Endothelial cell of umbilical vein (primary cell): Measurements from ENCODE around the gene MYL3. TPM values are rescaled to one million over a fixed set of nuclear protein-coding genes. Genes with fewer than 3 reads are reported as not detected.

Source experiments
- BruUV-seq: library from RNA; stranded (reverse); fragments of 400-500 nt; replicated peaks from 2 replicates; lab custom pipeline; 2021; lab: Mats Ljungman, UMichigan
- CTCF ChIA-PET: fragments of 300-600, 350-600 bp; sonication (Branson Sonifier 250); formaldehyde crosslinking; loops from one replicate; lab custom pipeline; 2021; ENCODE audit warnings: antibody characterized with exemption, inconsistent platforms; lab: Charles Lee
- POLR2A ChIA-PET: fragments of 300-600, 350-600 bp; sonication (Branson Sonifier 250); formaldehyde crosslinking; loops from one replicate; lab custom pipeline; 2021; ENCODE audit warnings: antibody characterized with exemption, inconsistent platforms; lab: Charles Lee
- DNase-seq: peaks from one replicate; pipeline ENCODE4 v3.0.0-alpha.2; 2011; ENCODE audit warnings: low read depth, low spot score
- FAIRE-seq: peaks from 2 replicates; lab custom pipeline; 2011; peaks lifted over from hg19 to GRCh38; lab: Jason Lieb, UNC
- H2AFZ ChIP-seq: 2 replicates; pipeline ENCODE4 v1.6.0; 2012; ENCODE audit warnings: low read depth, low read length, control low read depth, inconsistent platforms
- H3K27ac ChIP-seq: 2 replicates; pipeline ENCODE4 v1.5.1; 2011; ENCODE audit warnings: low read depth, mild to moderate bottlenecking, control low read depth, low read length, moderate library complexity; ENCODE audit not compliant: insufficient read depth
- H3K27me3 ChIP-seq, 2 experiments: 2 replicates each; pipeline versions ENCODE4 v1.6.0 to v1.6.1; 2011; ENCODE audit warnings: low read length in 2 of 2, mixed read lengths in 1 of 2; ENCODE audit not compliant: control insufficient read depth in 2 of 2, insufficient read depth in 2 of 2
- H3K36me3 ChIP-seq, 2 experiments: 2 replicates in 1 of 2; 3 replicates in 1 of 2; pipeline ENCODE4 v1.5.1; 2011; ENCODE audit warnings: low read length in 2 of 2, mild to moderate bottlenecking in 1 of 2, moderate library complexity in 1 of 2; ENCODE audit not compliant: control insufficient read depth in 2 of 2, insufficient read depth in 2 of 2; ENCODE audit errors: extremely low read depth in 1 of 2
- H3K4me1 ChIP-seq: 3 replicates; pipeline ENCODE4 v1.5.1; 2011; ENCODE audit warnings: mild to moderate bottlenecking, low read length; ENCODE audit not compliant: control insufficient read depth, insufficient read depth; ENCODE audit errors: extremely low read depth
- H3K4me2 ChIP-seq: 2 replicates; pipeline ENCODE4 v1.6.1; 2011; ENCODE audit warnings: low read length, control low read depth, mixed read lengths; ENCODE audit not compliant: insufficient read depth
- H3K4me3 ChIP-seq, 3 experiments: fragments of 200-600 bp in 1 of 3; sonication (generic), shearing (Covaris generic) in 1 of 3; replicated peaks in 1 of 3; 2 replicates each; pipeline ENCODE4 v1.5.1; 2011 to 2016; ENCODE audit warnings: control low read depth in 3 of 3, low read length in 3 of 3, mild to moderate bottlenecking in 2 of 3, inconsistent platforms in 1 of 3, low read depth in 1 of 3, moderate library complexity in 1 of 3; ENCODE audit not compliant: insufficient read depth in 1 of 3
- H3K79me2 ChIP-seq: 2 replicates; pipeline ENCODE4 v1.6.0; 2012; ENCODE audit warnings: low read length, inconsistent platforms; ENCODE audit not compliant: control insufficient read depth, insufficient read depth
- H3K9ac ChIP-seq: replicated peaks from 2 replicates; pipeline ENCODE3; 2011; ENCODE audit warnings: low read length, control low read depth; ENCODE audit not compliant: insufficient read depth; ENCODE audit errors: extremely low read depth
- H3K9me1 ChIP-seq: replicated peaks from 3 replicates; pipeline ENCODE4 v1.6.0; 2011; ENCODE audit warnings: mild to moderate bottlenecking, low read length; ENCODE audit not compliant: control insufficient read depth, insufficient read depth; ENCODE audit errors: extremely low read depth
- H3K9me3 ChIP-seq: replicated peaks from 2 replicates; pipeline ENCODE4 v1.5.1; 2012; ENCODE audit warnings: low read length, inconsistent platforms; ENCODE audit not compliant: control insufficient read depth, insufficient read depth
- H4K20me1 ChIP-seq: replicated peaks from 2 replicates; pipeline ENCODE3; 2011; ENCODE audit warnings: mild to moderate bottlenecking, low read length; ENCODE audit not compliant: control insufficient read depth, insufficient read depth; ENCODE audit errors: extremely low read depth
- EZH2 ChIP-seq: IDR thresholded peaks from 2 replicates; pipeline ENCODE4 v1.6.1; 2012; ENCODE audit warnings: borderline replicate concordance, low read depth, mild to moderate bottlenecking, moderate library complexity, low read length, inconsistent platforms; ENCODE audit not compliant: severe bottlenecking
- FOS ChIP-seq: IDR thresholded peaks from 2 replicates; pipeline ENCODE4 v1.6.1; 2011; ENCODE audit warnings: mild to moderate bottlenecking, low read length, moderate library complexity, borderline replicate concordance; ENCODE audit not compliant: insufficient read depth
- GATA2 ChIP-seq: IDR thresholded peaks from 2 replicates; pipeline ENCODE4 v1.7.0; 2011; ENCODE audit warnings: low read depth, mild to moderate bottlenecking, moderate library complexity, mixed read lengths, low read length; ENCODE audit not compliant: insufficient read length, insufficient read depth
- JUN ChIP-seq: IDR thresholded peaks from 2 replicates; pipeline ENCODE4 v1.6.1; 2011; ENCODE audit warnings: borderline replicate concordance, low read depth; ENCODE audit not compliant: insufficient read length, insufficient read depth
- MYC ChIP-seq: IDR thresholded peaks from one replicate; pipeline ENCODE4 v1.6.1; 2011; ENCODE audit warnings: mild to moderate bottlenecking, low read depth, low read length
- POLR2A ChIP-seq: IDR thresholded peaks from 2 replicates; pipeline ENCODE4 v1.6.1; 2012; ENCODE audit warnings: low read depth, mild to moderate bottlenecking, control low read depth, low read length
- POLR2AphosphoS5 ChIP-seq: IDR thresholded peaks from 2 replicates; pipeline ENCODE4 v1.6.1; 2012; ENCODE audit warnings: low read depth, mild to moderate bottlenecking, control low read depth, low read length, moderate library complexity; ENCODE audit not compliant: insufficient read depth
- dilution Hi-C: fragments of 300-500 bp; cut with MboI; formaldehyde crosslinking; loops from one replicate; pipeline ENCODE4 v1.15.0; 2019; ENCODE audit warnings: low sequenced_read_pairs; ENCODE audit not compliant: extremely low pct_ligation_motif_present
- intact Hi-C: fragments of 100-400 bp; cut with micrococcal nuclease; formaldehyde crosslinking; loops from one replicate; pipeline ENCODE4 v1.10.0; 2022
- polyA plus RNA-seq, 4 experiments: library from polyadenylated mRNA; depleted of rRNA in 3 of 4; stranded (reverse) in 3 of 4; unstranded in 1 of 4; fragments of >200 nt; gene quantifications; 2 replicates each; pipeline versions ENCODE4 v1.2.1 to v1.2.3, GENCODE V29; 2011 to 2012; ENCODE audit warnings: missing spikeins in 1 of 4
- total RNA-seq: library from RNA; stranded (reverse); gene quantifications from 2 replicates; pipeline ENCODE4 v1.2.3, GENCODE V29; 2021
- TF ChIP-seq, protein P1 (sequence below), 2 donors: IDR thresholded peaks; 1 replicate in 1 of 2; 2 replicates in 1 of 2; pipeline ENCODE4 v1.5.1; 2011; ENCODE audit warnings: low read length in 2 of 2, mild to moderate bottlenecking in 2 of 2, moderate library complexity in 2 of 2, control low read depth in 1 of 2, inconsistent platforms in 1 of 2, low read depth in 1 of 2; ENCODE audit not compliant: insufficient read depth in 1 of 2; ENCODE audit errors: extremely low read depth in 1 of 2
- TF ChIP-seq, protein P2 (sequence below): IDR thresholded peaks from 2 replicates; pipeline ENCODE4 v1.6.1; 2011; ENCODE audit not compliant: insufficient read depth, insufficient read length

Gene MYL3
- total and polyA plus RNA-seq, 2 donors (not counting 3 experiments of a cell fraction or from before 2014, with no cell fraction given), result not detected

DNA sequence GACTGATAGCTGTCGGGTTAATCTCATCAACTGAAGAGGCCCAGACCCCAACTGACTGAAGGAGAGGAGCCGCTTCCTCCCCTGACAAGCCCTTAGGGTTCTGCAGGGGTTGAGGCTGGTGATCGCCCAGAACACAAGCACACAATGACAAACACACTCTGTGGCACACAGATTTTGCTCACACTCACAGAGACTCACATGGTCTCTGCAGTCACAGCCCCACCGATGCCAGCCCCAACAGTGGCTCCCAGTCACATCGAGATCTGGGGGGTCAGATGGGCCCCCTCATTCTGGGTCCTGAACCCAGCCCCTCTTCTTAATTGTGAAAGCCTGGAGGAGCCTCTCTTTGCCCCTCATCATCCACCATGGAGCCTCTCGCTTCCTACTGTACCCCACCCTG lies 31.0 kb upstream of the MYL3 start:
- Histone ChIP-seq H3K79me2 (no peaks in the 10 kb centered on the region), H3K9me1 (no peaks in the 10 kb centered on the region), H3K4me2 (no peak overlapping the region), H3K36me3 (no peaks in the 10 kb centered on the region), H2AFZ (no peak overlapping the region), H3K4me3 (no peak overlapping the region), H3K4me1 (peaks cover 6% of the 10 kb centered on the region), H3K27ac (no peak overlapping the region), H3K9ac (no peak overlapping the region), H4K20me1 (no peaks in the 10 kb centered on the region), H3K9me3 (no peaks in the 10 kb centered on the region), H3K27me3 (no peaks in the 10 kb centered on the region)
- FAIRE-seq (no peak), DNase-seq (no peak)
- TF ChIP-seq GATA2, result no peak
- TF ChIP-seq MYC, result no peak
- TF ChIP-seq, protein P1, sequence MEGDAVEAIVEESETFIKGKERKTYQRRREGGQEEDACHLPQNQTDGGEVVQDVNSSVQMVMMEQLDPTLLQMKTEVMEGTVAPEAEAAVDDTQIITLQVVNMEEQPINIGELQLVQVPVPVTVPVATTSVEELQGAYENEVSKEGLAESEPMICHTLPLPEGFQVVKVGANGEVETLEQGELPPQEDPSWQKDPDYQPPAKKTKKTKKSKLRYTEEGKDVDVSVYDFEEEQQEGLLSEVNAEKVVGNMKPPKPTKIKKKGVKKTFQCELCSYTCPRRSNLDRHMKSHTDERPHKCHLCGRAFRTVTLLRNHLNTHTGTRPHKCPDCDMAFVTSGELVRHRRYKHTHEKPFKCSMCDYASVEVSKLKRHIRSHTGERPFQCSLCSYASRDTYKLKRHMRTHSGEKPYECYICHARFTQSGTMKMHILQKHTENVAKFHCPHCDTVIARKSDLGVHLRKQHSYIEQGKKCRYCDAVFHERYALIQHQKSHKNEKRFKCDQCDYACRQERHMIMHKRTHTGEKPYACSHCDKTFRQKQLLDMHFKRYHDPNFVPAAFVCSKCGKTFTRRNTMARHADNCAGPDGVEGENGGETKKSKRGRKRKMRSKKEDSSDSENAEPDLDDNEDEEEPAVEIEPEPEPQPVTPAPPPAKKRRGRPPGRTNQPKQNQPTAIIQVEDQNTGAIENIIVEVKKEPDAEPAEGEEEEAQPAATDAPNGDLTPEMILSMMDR (IDR thresholded peaks at IDR 0.05; ENCODE audit: extremely low read depth in 1 of 2, insufficient read depth in 1 of 2, low read depth in 1 of 2, low read length in 2 of 2), result no peak
- TF ChIP-seq POLR2AphosphoS5, result no peak
- no peak for TF ChIP-seq POLR2A
- TF ChIP-seq, protein P2, sequence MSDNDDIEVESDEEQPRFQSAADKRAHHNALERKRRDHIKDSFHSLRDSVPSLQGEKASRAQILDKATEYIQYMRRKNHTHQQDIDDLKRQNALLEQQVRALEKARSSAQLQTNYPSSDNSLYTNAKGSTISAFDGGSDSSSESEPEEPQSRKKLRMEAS, result no peak
- no peak for TF ChIP-seq JUN
- no peak for TF ChIP-seq FOS
- TF ChIP-seq EZH2, result no peak
- CTCF ChIA-PET, result interaction anchor here (1.0 to 4.4 kb wide), 17 partner anchors 8 to 230 kb away, joined by 3 to 31 read pairs (median 5); partner anchors contain the start of gene PTH1R
- no TSS peak for BruUV-seq
- dilution Hi-C loops, result no loop called here
- POLR2A ChIA-PET, result no interaction called here
- intact Hi-C loops, result loop anchor here (10.0 kb wide), 1 partner anchor 409 kb away; no protein-coding TSS in a partner anchor
